Thyroid gland (tissue), 4 donors: Measurements from ENCODE around the gene ANKRD13B. TPM values are rescaled to one million over a fixed set of nuclear protein-coding genes. Genes with fewer than 3 reads are reported as not detected.

Experiments
- DNase-seq, 2 donors: peaks; one replicate each; pipeline ENCODE4 v3.0.0-alpha.2; 2019
- H3K27ac ChIP-seq, 3 donors: fragments of 200-600 bp; sonication (generic); 1 replicate in 2 of 3; 2 replicates in 1 of 3; pipeline ENCODE4 v1.5.1; 2016 to 2019; ENCODE audit warnings: mild to moderate bottlenecking in 1 of 3, moderate library complexity in 1 of 3
- H3K27me3 ChIP-seq: fragments of 200-600 bp; sonication (generic); one replicate; pipeline ENCODE4 v1.5.1; 2019
- H3K36me3 ChIP-seq, 2 donors: fragments of 200-600 bp; sonication (generic); one replicate each; pipeline ENCODE4 v1.5.1; 2016 to 2019
- H3K4me1 ChIP-seq, 2 donors: fragments of 200-600 bp; sonication (generic); one replicate each; pipeline ENCODE4 v1.5.1; 2017 to 2019
- H3K4me3 ChIP-seq, 3 donors: fragments of 200-600 bp; sonication (generic); replicated peaks in 1 of 3; 1 replicate in 2 of 3; 2 replicates in 1 of 3; pipeline ENCODE4 v1.5.1; 2016; ENCODE audit warnings: mild to moderate bottlenecking in 1 of 3
- H3K9me3 ChIP-seq: fragments of 200-600 bp; sonication (generic); one replicate; pipeline ENCODE4 v1.5.1; 2017
- POLR2A ChIP-seq, 2 donors: fragments of 450-650 bp; IDR thresholded peaks; one replicate each; pipeline ENCODE4 v1.6.1; 2017; ENCODE audit warnings: antibody characterized with exemption in 2 of 2, mild to moderate bottlenecking in 2 of 2, moderate library complexity in 1 of 2
- WGBS, 2 donors: methylation state at CpG; one replicate each; pipeline ENCODE4 v1.1.5; 2017; 5-methylcytosine and 5-hydroxymethylcytosine counted together
- intact Hi-C: fragments of 100-400 bp; cut with DNase I; formaldehyde crosslinking; loops from one replicate; pipeline ENCODE4 v1.15.1; 2023
- total RNA-seq, 4 donors: library from RNA; depleted of rRNA; stranded (reverse); fragments of >200 nt; gene quantifications; one replicate each; pipeline ENCODE4 v1.2.3, GENCODE V29; 2016
- TF ChIP-seq, protein P1 (sequence below), 6 experiments: fragments of 200-600 bp in 3 of 6; fragments of 450-650 bp in 3 of 6; sonication (generic) in 3 of 6; IDR thresholded peaks; one replicate each; pipeline ENCODE4 v1.5.1; 2016 to 2019; ENCODE audit warnings: antibody characterized with exemption in 6 of 6, mild to moderate bottlenecking in 2 of 6, inconsistent platforms in 1 of 6, moderate library complexity in 1 of 6

The ANKRD13B gene
- total RNA-seq, 4 donors from 2014 or later = 1.6 to 5.8 (median 3.1) TPM

DNA sequence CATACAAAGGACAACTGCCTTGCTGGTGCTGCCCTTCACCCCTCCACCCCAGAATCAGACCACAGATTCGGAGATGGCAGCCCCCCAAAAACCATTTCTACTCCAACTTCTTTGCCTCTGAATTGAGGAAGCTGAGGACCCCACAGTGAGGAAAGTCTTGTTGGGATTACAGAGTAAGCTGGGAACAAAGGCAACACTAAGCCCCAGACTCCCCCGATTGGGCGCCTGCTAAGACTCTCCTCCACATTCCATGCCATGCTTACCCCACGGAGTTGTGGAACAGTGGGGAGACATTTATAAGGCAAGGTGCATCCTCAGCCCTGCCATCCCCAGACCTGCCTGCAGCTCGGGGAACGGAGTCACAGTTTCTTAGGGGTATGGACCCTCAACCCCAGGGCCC lies 5.3 kb upstream of the ANKRD13B start:
- intact Hi-C loops = loop anchor here (10.0 kb wide), 1 partner anchor 347 kb away; the partner anchor contains the start of gene SSH2
- peak overlapping the region in 1 of 3 donors; percentile 78 for H3K27ac ChIP-seq
- H3K9me3 ChIP-seq = no peaks in the 10 kb centered on the region
- 90 to 93% methylated on average over 6 of the region's 6 CpGs for WGBS, 2 donors
- TF ChIP-seq, protein P1, sequence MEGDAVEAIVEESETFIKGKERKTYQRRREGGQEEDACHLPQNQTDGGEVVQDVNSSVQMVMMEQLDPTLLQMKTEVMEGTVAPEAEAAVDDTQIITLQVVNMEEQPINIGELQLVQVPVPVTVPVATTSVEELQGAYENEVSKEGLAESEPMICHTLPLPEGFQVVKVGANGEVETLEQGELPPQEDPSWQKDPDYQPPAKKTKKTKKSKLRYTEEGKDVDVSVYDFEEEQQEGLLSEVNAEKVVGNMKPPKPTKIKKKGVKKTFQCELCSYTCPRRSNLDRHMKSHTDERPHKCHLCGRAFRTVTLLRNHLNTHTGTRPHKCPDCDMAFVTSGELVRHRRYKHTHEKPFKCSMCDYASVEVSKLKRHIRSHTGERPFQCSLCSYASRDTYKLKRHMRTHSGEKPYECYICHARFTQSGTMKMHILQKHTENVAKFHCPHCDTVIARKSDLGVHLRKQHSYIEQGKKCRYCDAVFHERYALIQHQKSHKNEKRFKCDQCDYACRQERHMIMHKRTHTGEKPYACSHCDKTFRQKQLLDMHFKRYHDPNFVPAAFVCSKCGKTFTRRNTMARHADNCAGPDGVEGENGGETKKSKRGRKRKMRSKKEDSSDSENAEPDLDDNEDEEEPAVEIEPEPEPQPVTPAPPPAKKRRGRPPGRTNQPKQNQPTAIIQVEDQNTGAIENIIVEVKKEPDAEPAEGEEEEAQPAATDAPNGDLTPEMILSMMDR (IDR thresholded peaks at IDR 0.05) = no peak
- no peak for TF ChIP-seq POLR2A (IDR thresholded peaks at IDR 0.05)
- DNase-seq = no peak
- H3K36me3 ChIP-seq = no peaks in the 10 kb centered on the region
- peaks cover 46 to 62% of the 10 kb centered on the region in 2 donors for H3K4me1 ChIP-seq
- no peaks in the 10 kb centered on the region for H3K27me3 ChIP-seq
- H3K4me3 ChIP-seq = no peak overlapping the region

DNA sequence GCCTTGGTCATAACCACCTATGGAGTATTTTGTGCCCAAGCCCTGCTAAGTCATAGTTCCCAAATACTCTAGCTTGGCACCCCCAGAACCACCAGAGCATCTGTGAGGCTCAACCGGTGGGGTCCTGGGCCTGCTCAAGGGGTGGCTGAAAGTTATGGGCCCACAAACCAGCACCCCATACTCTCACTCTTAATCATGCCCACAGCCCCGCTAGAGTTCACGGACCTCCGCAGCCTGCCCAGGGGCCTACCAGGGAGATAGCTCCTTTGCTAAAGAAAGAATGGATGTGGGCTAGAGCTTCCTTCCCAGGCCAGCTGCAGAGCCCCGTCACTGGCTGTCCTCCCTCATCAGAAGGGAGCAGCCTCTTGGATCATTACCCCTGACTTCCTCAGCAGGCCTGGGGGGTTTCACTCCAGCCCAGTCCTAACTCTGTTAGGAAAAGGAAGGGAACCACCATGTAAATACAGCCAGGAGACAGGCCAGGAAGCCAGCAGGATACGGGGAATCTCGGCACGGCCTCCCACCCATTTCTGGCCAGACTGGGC lies 4.8 kb upstream of the ANKRD13B start:
- Histone ChIP-seq H3K27ac (peak overlapping the region in 2 of 3 donors; percentile 72 to 78), H3K4me1 (peaks cover 48 to 65% of the 10 kb centered on the region in 2 donors), H3K27me3 (no peaks in the 10 kb centered on the region), H3K9me3 (no peaks in the 10 kb centered on the region), H3K4me3 (peak overlapping the region in 2 of 3 donors; percentile 84 to 88), H3K36me3 (no peaks in the 10 kb centered on the region)
- TF ChIP-seq, protein P1 (IDR thresholded peaks at IDR 0.05) = no peak
- no peak for TF ChIP-seq POLR2A (IDR thresholded peaks at IDR 0.05)
- no peak for DNase-seq
- intact Hi-C loops = loop anchor here (10.0 kb wide), 1 partner anchor 347 kb away; the partner anchor contains the start of gene SSH2
- 43 to 61% methylated on average over 8 of the region's 8 CpGs for WGBS, 2 donors

DNA sequence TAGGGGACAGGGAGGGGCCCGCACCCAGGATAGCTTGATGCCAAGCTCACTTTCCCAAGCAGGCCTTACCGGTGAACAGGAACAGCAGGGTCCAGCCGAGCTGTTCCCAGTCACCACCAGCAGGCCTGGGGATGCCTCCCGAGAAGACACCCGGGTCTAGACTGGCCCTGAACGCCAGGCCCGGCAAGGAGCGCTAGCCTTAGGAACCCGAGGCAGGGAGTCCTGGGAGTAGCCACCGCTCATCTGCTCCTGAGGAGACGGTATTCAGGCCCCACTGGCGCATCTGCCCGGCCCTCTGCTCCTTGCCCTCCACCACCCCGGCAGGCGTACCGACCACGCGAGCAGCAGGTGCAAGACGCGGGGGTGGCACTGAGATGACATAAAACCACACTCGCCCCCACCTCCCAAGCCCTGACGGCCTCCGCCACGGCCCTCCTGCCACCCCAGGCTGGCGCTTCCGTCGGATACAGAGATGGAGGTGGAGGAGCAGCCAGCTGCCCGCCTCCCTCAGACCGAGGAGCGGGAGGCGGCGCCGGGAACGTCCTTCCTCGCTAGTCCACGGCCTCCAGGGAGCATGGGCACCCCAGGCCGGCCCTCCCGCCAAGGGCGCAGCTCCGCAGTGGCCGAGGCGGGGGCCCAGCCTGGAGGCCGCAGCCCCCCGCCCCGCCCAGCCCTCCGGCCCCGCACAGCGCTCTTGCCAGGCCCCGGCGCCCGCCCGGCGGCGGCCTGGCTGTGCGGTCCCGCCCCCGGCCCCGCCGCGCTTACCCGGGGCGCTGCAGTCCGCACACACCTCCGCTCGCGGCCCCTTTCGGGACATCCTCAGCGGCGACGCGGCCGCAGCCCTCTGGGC lies 4.1 kb upstream of the ANKRD13B start:
- peaks cover 48 to 64% of the 10 kb centered on the region in 2 donors for H3K4me1 ChIP-seq
- H3K27ac ChIP-seq = peak overlapping the region; percentile 35 to 78 (median 72)
- WGBS, 2 donors = 0 to 4% methylated on average over 7 to 8 of the region's 72 CpGs
- H3K27me3 ChIP-seq = no peaks in the 10 kb centered on the region
- peak overlapping the region; percentile 69 to 88 (median 84) for H3K4me3 ChIP-seq
- intact Hi-C loops = loop anchor here (10.0 kb wide), 1 partner anchor 346 kb away; the partner anchor contains the start of gene SSH2
- TF ChIP-seq, protein P1 (IDR thresholded peaks at IDR 0.05) = no peak
- no peak for TF ChIP-seq POLR2A (IDR thresholded peaks at IDR 0.05)
- DNase-seq = peak; percentile 31 to 45
- no peaks in the 10 kb centered on the region for H3K9me3 ChIP-seq
- no peaks in the 10 kb centered on the region for H3K36me3 ChIP-seq

DNA sequence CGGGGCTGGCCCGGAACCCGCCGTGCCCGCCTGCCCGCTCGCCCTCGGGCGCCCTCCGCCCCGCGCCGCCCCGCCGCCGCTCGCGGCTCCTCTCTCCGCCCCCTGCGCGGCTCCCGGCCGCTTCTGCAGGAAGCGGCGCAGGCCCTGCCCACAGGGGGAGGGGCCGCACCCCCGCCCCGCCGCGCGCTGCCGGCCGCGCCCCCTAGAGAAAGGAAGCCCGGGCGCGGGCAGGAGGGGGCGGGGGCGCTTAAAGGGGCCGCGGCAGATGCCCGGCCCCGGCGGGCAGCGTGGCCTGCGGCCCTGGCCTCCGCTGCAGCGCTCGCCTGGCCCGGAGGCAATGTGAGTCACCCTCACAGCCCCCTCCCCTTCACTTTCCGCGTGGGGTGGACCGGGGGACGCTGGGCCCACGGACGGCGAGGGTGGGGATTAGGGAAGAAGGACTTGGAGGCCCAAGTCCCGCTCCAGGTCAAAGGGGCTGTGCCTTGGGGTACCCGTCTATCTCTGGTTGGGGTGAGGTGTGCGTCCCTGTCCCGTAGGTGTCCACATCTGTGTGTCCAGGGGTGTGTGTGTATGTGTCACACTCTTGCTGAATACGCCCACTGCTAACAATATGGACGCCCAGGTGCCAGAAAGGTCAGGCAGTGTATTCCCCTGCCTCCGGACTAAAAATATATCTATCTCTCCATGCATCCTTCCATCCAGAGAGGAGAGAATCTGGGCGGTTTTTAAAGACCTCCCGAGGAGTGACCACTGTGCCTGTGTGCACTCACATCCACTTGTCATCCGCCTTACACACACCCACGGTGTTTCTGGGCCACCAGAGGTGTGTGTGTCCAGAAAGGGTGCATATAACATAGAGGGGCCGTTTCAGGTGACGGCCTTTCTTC lies 3.2 kb upstream of the ANKRD13B start, which contains the start of gene GIT1:
Gene GIT1, minus strand, starts transcription at position 125 of the 887 bp plus-strand sequence. CDS start 270 bp downstream, outside the sequence.
- WGBS, 2 donors = 21 to 48% methylated on average over 10 to 23 of the region's 70 CpGs
- Histone ChIP-seq H3K4me3 (peak within 1 kb of the TSS; percentile 69 to 88 (median 84)), H3K9me3 (no peaks in the 10 kb centered on the region), H3K36me3 (no peaks in the 10 kb centered on the region), H3K4me1 (peaks cover 50 to 60% of the 10 kb centered on the region in 2 donors), H3K27ac (peak within 1 kb of the TSS; percentile 35 to 79 (median 72)), H3K27me3 (no peaks in the 10 kb centered on the region)
- peak; percentile 89 to 91 for DNase-seq
- TF ChIP-seq POLR2A (IDR thresholded peaks at IDR 0.05) = peak; percentile 42 to 89
- TF ChIP-seq, protein P1 (IDR thresholded peaks at IDR 0.05) = peak in 1 of 6 experiments; percentile 20
- intact Hi-C loops = loop anchor here (10.0 kb wide), 1 partner anchor 345 kb away; the partner anchor contains the start of gene SSH2
